Body of pancreas (tissue), 4 donors: ENCODE results near the gene TMOD1. TPM values are rescaled to one million over a fixed set of nuclear protein-coding genes. Genes with fewer than 3 reads are reported as not detected.

Experiments
- ATAC-seq: fragments of 150-250 bp; one replicate; pipeline ENCODE4 v1.9.1; 2016
- DNase-seq, 4 donors: peaks; one replicate each; pipeline ENCODE4 v3.0.0-alpha.2; 2019
- H3K27ac ChIP-seq, 4 donors: fragments of 200-600 bp; sonication (generic); 1 replicate in 3 of 4; 2 replicates in 1 of 4; pipeline versions ENCODE4 v1.5.1 to v1.6.1; 2016 to 2019; ENCODE audit warnings: mild to moderate bottlenecking in 1 of 4, mixed read lengths in 1 of 4, moderate library complexity in 1 of 4
- H3K27me3 ChIP-seq, 2 donors: fragments of 200-600 bp; sonication (generic); one replicate each; pipeline ENCODE4 v1.6.0; 2016; ENCODE audit warnings: mild to moderate bottlenecking in 1 of 2
- H3K36me3 ChIP-seq, 2 donors: fragments of 200-600 bp; sonication (generic); replicated peaks in 1 of 2; 2 replicates each; pipeline ENCODE4 v1.5.1; 2016; ENCODE audit warnings: low read depth in 2 of 2; ENCODE audit not compliant: insufficient read depth in 1 of 2
- H3K4me1 ChIP-seq: fragments of 200-600 bp; sonication (generic); one replicate; pipeline ENCODE4 v1.6.0; 2016
- H3K4me3 ChIP-seq, 2 donors: fragments of 200-600 bp; sonication (generic); 1 replicate in 1 of 2; 2 replicates in 1 of 2; pipeline ENCODE4 v1.5.1; 2016 to 2019
- H3K9me3 ChIP-seq, 3 donors: fragments of 200-600 bp; sonication (generic); 1 replicate in 2 of 3; 2 replicates in 1 of 3; pipeline ENCODE4 v1.5.1; 2016
- CTCF ChIP-seq, 7 experiments: fragments of 450-650 bp in 4 of 7; fragments of 200-600 bp in 3 of 7; sonication (generic) in 3 of 7; IDR thresholded peaks; one replicate each; pipeline ENCODE4 v1.5.1; 2016 to 2019; ENCODE audit warnings: antibody characterized with exemption in 7 of 7
- POLR2A ChIP-seq, 3 donors: fragments of 450-650 bp; IDR thresholded peaks; one replicate each; pipeline ENCODE4 v1.6.1; 2016; ENCODE audit warnings: antibody characterized with exemption in 3 of 3, mild to moderate bottlenecking in 2 of 3
- WGBS, 2 donors: methylation state at CpG; one replicate each; pipeline ENCODE4 v1.1.5; 2017; 5-methylcytosine and 5-hydroxymethylcytosine counted together
- intact Hi-C: fragments of 100-400 bp; cut with DNase I; formaldehyde crosslinking; loops from one replicate; pipeline ENCODE4 v1.15.1; 2023
- total RNA-seq, 2 donors: library from RNA; depleted of rRNA; stranded (reverse); fragments of >200 nt; gene quantifications; one replicate each; pipeline ENCODE4 v1.1.0, GENCODE V29; 2016

TMOD1 gene
- total RNA-seq, 2 donors from 2014 or later, result 9.2 to 16.1 TPM

GRCh38 chr9:97567894-97568202, 66.4 kb downstream of the TMOD1 start:
- intact Hi-C loops, result no loop called here
- Histone ChIP-seq H3K9me3 (no peaks in the 10 kb centered on the region), H3K4me3 (no peak overlapping the region), H3K36me3 (peaks cover 0 to 4% of the 10 kb centered on the region in 2 donors), H3K27me3 (no peaks in the 10 kb centered on the region), H3K27ac (no peak overlapping the region), H3K4me1 (peaks cover 4% of the 10 kb centered on the region)
- DNase-seq (no peak), ATAC-seq (no peak)
- 74 to 78% methylated on average over 4 of the region's 4 CpGs for WGBS, 2 donors
- no peak for TF ChIP-seq POLR2A (IDR thresholded peaks at IDR 0.05)
- no peak for TF ChIP-seq CTCF (IDR thresholded peaks at IDR 0.05)

- no peak overlapping the region for H3K27ac ChIP-seq
- no peak for TF ChIP-seq POLR2A (IDR thresholded peaks at IDR 0.05)
- TF ChIP-seq CTCF (IDR thresholded peaks at IDR 0.05), result no peak
- no peaks in the 10 kb centered on the region for H3K27me3 ChIP-seq
- peaks cover 4% of the 10 kb centered on the region for H3K4me1 ChIP-seq
- DNase-seq (peak in 1 of 4 donors; percentile 2), ATAC-seq (no peak)
- 89 to 94% methylated on average over 11 of the region's 11 CpGs for WGBS, 2 donors
- H3K36me3 ChIP-seq, result peaks cover 0 to 4% of the 10 kb centered on the region in 2 donors
- intact Hi-C loops, result no loop called here
- H3K4me3 ChIP-seq, result no peak overlapping the region
- no peaks in the 10 kb centered on the region for H3K9me3 ChIP-seq
Observed at GRCh38 chr9:97568461-97569275, 67.2 kb downstream of the TMOD1 start.

DNA sequence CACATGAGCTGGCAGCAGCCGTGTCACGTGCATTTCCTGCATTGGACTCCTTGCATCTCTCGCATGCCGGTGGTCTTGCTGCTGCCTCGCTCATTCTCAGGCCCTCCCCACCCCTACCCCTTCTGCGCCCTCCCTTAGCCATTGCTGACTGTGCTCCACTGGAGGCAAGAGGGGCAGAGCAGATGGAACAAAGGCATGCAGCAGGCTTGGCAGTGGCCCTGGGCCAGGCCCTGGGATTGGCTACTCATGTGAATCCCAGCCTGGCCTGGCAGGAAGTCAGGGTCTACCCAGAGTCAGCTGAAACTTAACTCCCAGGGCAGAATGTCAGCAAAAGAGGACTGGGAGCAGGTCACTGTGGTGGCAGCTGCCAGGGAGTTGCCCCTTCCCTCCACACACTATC, 69.4 kb downstream of the TMOD1 start:
- DNase-seq, result no peak
- Histone ChIP-seq H3K4me1 (no peaks in the 10 kb centered on the region), H3K36me3 (peaks cover 0 to 4% of the 10 kb centered on the region in 2 donors), H3K27me3 (no peaks in the 10 kb centered on the region), H3K9me3 (no peaks in the 10 kb centered on the region), H3K27ac (no peak overlapping the region), H3K4me3 (no peak overlapping the region)
- 89 to 95% methylated on average over 6 of the region's 6 CpGs for WGBS, 2 donors
- TF ChIP-seq CTCF (IDR thresholded peaks at IDR 0.05) (no peak), POLR2A (IDR thresholded peaks at IDR 0.05) (no peak)
- ATAC-seq, result no peak
- intact Hi-C loops, result no loop called here

DNA sequence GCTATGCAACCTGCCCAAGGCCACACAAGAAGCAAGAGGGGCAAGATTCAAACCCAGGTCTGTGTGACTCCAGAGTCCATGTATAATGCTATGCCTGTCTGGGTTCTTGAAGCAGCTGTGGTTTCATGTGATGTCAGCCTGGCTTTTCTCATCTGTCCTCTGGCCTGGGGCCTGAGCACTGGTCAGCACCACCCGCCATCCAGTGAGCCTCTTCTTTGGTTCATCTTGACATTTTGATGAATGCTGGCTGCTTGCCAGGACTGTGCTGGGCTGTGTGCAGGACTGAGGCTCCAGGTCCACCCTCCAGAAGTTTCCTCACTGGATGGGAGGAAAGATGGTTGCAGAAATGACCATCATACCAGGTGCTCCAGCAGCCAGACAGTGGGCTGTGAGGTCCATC, 70.2 kb downstream of the TMOD1 start:
- Histone ChIP-seq H3K36me3 (peaks cover 0 to 4% of the 10 kb centered on the region in 2 donors), H3K27ac (no peak overlapping the region), H3K27me3 (no peaks in the 10 kb centered on the region), H3K9me3 (no peaks in the 10 kb centered on the region), H3K4me3 (no peak overlapping the region), H3K4me1 (no peaks in the 10 kb centered on the region)
- ATAC-seq (no peak), DNase-seq (no peak)
- WGBS, 2 donors, result 89 to 100% methylated on average over 1 of the region's 1 CpG
- TF ChIP-seq CTCF (IDR thresholded peaks at IDR 0.05) (no peak), POLR2A (IDR thresholded peaks at IDR 0.05) (no peak)
- intact Hi-C loops, result no loop called here
